Activated CD8-positive, alpha-beta memory T cell treated with anti-CD3 and anti-CD28 coated beads for 48 hours (primary cell): ENCODE data around the gene ISCU.
"Not testable (repeated sequence)": the region's sequence is repeated elsewhere in the genome, so short reads cannot be mapped to it uniquely, and the experiment has no call there.

ENCODE experiments used
- DNase-seq, 3 experiments: peaks; one replicate each; pipeline ENCODE4 v3.0.0-alpha.2; 2020; ENCODE audit warnings: low read depth in 2 of 3, low spot score in 2 of 3

The ISCU gene

GRCh38 chr12:108542320-108542719 lies 20.1 kb upstream of the ISCU start:
- no peak for DNase-seq

GRCh38 chr12:108543652-108544051 lies 18.7 kb upstream of the ISCU start:
- no peak for DNase-seq

- no peak for DNase-seq
Measured at GRCh38 chr12:108547686-108548085, 14.7 kb upstream of the ISCU start.

- DNase-seq, result no peak
Measured at GRCh38 chr12:108548954-108549521, 13.4 kb upstream of the ISCU start.

GRCh38 chr12:108551535-108551934 lies 10.9 kb upstream of the ISCU start:
- DNase-seq, result no peak

- no peak for DNase-seq
Measured at GRCh38 chr12:108553799-108554198, 8.6 kb upstream of the ISCU start.

GRCh38 chr12:108555383-108555782 lies 7.0 kb upstream of the ISCU start:
- not testable (repeated sequence) for DNase-seq

- DNase-seq, result no peak
Measured at GRCh38 chr12:108559007-108559655, 3.3 kb upstream of the ISCU start.

GRCh38 chr12:108559748-108560147 lies 2.6 kb upstream of the ISCU start:
- no peak for DNase-seq

- DNase-seq, result no peak
Measured at GRCh38 chr12:108560321-108560721, 2.1 kb upstream of the ISCU start.

- peak; percentile 61 to 65 (median 64) for DNase-seq
Measured at GRCh38 chr12:108560752-108561719, 1.4 kb upstream of the ISCU start, which contains the start of gene SART3. SART3 (minus strand) TSS chr12:108561173; CDS start chr12:108561154, 19 bp downstream.

- no peak for DNase-seq
Measured at GRCh38 chr12:108561852-108562347, 496 bp upstream of the ISCU start.

GRCh38 chr12:108563136-108563803 lies 874 bp downstream of the ISCU start:
- peak in 2 of 3 experiments; percentile 38 to 62 for DNase-seq

- DNase-seq, result no peak
Measured at GRCh38 chr12:108563804-108564151, 1.4 kb downstream of the ISCU start.

GRCh38 chr12:108564724-108565123 lies 2.3 kb downstream of the ISCU start:
- DNase-seq, result no peak

- DNase-seq, result no peak
Measured at GRCh38 chr12:108565146-108565545, 2.8 kb downstream of the ISCU start.

- no peak for DNase-seq
Measured at GRCh38 chr12:108565976-108566375, 3.6 kb downstream of the ISCU start.

- DNase-seq, result no peak
Measured at GRCh38 chr12:108566452-108566851, 4.1 kb downstream of the ISCU start.

GRCh38 chr12:108567406-108568337 lies 5.3 kb downstream of the ISCU start:
- no peak for DNase-seq
